GM23338 (cell line): Measurements from ENCODE around the gene EBF4.

Source experiments
- EZH2 ChIP-seq: fragments of 200-600 bp; sonication (generic); IDR thresholded peaks from one replicate; pipeline ENCODE4 v1.8.0; 2017; ENCODE audit warnings: antibody characterized with exemption, mild to moderate bottlenecking, low read depth; ENCODE audit not compliant: unreplicated experiment
- EZH2phosphoT487 ChIP-seq: fragments of 200-600 bp; sonication (generic); IDR thresholded peaks from one replicate; pipeline ENCODE4 v1.8.1; 2018; ENCODE audit warnings: antibody characterized with exemption; ENCODE audit not compliant: unreplicated experiment
- POLR2AphosphoS5 ChIP-seq: IDR thresholded peaks from 2 replicates; pipeline ENCODE4 v1.6.1; 2016; ENCODE audit warnings: antibody characterized with exemption, low read depth
- TF ChIP-seq, protein P1 (sequence below), 2 experiments: fragments of 200-600 bp in 1 of 2; sonication (generic) in 1 of 2; conservative IDR thresholded peaks; 2 replicates each; pipeline versions ENCODE4 v1.5.1 to v1.6.1; 2016 to 2017; ENCODE audit warnings: antibody characterized with exemption in 2 of 2, low read depth in 2 of 2, mild to moderate bottlenecking in 2 of 2, moderate library complexity in 1 of 2
- TF ChIP-seq, protein P2 (sequence below): IDR thresholded peaks from one replicate; pipeline ENCODE4 v1.6.1; 2018; ENCODE audit warnings: antibody characterized with exemption; ENCODE audit not compliant: unreplicated experiment

DNA sequence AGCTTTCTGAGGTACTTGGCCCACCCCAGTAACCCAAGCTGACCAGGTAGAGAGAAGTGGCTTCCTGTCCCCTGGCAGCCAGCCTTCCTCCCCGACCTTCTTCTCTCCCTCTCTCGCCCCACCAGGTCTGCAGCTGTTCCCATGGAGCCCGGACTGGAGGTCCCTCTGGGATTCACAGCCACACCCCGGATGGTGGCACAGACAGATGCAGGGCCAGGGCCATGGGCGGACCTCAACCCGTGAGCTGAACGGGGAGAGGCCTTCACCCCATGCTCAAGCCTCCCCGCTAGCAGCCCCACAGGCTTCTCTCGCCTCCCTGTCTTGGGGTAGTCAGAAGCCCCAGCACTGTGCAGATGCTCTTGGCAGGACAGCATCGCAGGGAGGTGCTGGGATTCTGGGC is 66.6 kb downstream of the EBF4 start:
- TF ChIP-seq, protein P1, sequence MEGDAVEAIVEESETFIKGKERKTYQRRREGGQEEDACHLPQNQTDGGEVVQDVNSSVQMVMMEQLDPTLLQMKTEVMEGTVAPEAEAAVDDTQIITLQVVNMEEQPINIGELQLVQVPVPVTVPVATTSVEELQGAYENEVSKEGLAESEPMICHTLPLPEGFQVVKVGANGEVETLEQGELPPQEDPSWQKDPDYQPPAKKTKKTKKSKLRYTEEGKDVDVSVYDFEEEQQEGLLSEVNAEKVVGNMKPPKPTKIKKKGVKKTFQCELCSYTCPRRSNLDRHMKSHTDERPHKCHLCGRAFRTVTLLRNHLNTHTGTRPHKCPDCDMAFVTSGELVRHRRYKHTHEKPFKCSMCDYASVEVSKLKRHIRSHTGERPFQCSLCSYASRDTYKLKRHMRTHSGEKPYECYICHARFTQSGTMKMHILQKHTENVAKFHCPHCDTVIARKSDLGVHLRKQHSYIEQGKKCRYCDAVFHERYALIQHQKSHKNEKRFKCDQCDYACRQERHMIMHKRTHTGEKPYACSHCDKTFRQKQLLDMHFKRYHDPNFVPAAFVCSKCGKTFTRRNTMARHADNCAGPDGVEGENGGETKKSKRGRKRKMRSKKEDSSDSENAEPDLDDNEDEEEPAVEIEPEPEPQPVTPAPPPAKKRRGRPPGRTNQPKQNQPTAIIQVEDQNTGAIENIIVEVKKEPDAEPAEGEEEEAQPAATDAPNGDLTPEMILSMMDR (conservative IDR thresholded peaks at IDR 0.05; ENCODE audit: low read depth in 2 of 2): no peak
- TF ChIP-seq POLR2AphosphoS5 (no peak), EZH2phosphoT487 (no peak), EZH2 (no peak)
- TF ChIP-seq, protein P2, sequence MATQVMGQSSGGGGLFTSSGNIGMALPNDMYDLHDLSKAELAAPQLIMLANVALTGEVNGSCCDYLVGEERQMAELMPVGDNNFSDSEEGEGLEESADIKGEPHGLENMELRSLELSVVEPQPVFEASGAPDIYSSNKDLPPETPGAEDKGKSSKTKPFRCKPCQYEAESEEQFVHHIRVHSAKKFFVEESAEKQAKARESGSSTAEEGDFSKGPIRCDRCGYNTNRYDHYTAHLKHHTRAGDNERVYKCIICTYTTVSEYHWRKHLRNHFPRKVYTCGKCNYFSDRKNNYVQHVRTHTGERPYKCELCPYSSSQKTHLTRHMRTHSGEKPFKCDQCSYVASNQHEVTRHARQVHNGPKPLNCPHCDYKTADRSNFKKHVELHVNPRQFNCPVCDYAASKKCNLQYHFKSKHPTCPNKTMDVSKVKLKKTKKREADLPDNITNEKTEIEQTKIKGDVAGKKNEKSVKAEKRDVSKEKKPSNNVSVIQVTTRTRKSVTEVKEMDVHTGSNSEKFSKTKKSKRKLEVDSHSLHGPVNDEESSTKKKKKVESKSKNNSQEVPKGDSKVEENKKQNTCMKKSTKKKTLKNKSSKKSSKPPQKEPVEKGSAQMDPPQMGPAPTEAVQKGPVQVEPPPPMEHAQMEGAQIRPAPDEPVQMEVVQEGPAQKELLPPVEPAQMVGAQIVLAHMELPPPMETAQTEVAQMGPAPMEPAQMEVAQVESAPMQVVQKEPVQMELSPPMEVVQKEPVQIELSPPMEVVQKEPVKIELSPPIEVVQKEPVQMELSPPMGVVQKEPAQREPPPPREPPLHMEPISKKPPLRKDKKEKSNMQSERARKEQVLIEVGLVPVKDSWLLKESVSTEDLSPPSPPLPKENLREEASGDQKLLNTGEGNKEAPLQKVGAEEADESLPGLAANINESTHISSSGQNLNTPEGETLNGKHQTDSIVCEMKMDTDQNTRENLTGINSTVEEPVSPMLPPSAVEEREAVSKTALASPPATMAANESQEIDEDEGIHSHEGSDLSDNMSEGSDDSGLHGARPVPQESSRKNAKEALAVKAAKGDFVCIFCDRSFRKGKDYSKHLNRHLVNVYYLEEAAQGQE: no peak
